Activated T-helper 1 cell treated with anti-CD3 and anti-CD28 coated beads, Interleukin-12 subunit alpha, Interleukin-12 subunit beta, Interleukin-2, Interleukin-4 antibody, amounts not matched to agents 30 ng/mL and 10 ng/mL and 1 ng/mL, durations not matched to agents 14 hours and 24 hours and 36 hours (primary cell): Measurements from ENCODE around the gene PZP. TPM values are rescaled to one million over a fixed set of nuclear protein-coding genes. Genes with fewer than 3 reads are reported as not detected.

Experiments used
- DNase-seq: peaks from one replicate; pipeline ENCODE4 v3.0.0; 2021; ENCODE audit warnings: low spot score
- H3K27ac Mint-ChIP-seq: one replicate; pipeline ENCODE4 v1.8.0; 2021; ENCODE audit warnings: mild to moderate bottlenecking, mixed read lengths
- H3K27me3 Mint-ChIP-seq: one replicate; pipeline ENCODE4 v1.8.0; 2022; ENCODE audit warnings: mild to moderate bottlenecking, moderate library complexity, mixed read lengths; ENCODE audit not compliant: insufficient read depth
- H3K36me3 Mint-ChIP-seq: one replicate; pipeline ENCODE4 v1.8.0; 2021; ENCODE audit warnings: low read depth, mixed read lengths
- H3K4me1 Mint-ChIP-seq: one replicate; pipeline ENCODE4 v1.8.0; 2021; ENCODE audit warnings: low read depth, mixed read lengths
- H3K4me3 Mint-ChIP-seq: one replicate; pipeline ENCODE4 v1.8.0; 2021; ENCODE audit warnings: mild to moderate bottlenecking, moderate library complexity, mixed read lengths
- H3K9me3 Mint-ChIP-seq: one replicate; pipeline ENCODE4 v1.8.0; 2021; ENCODE audit warnings: mixed read lengths
- intact Hi-C: fragments of 100-400 bp; cut with micrococcal nuclease; formaldehyde crosslinking; loops from one replicate; pipeline ENCODE4 v1.15.1; 2024
- total RNA-seq: library from RNA; stranded (reverse); gene quantifications from 2 replicates; pipeline ENCODE4 v1.2.3, GENCODE V29; 2022

Gene PZP
- total RNA-seq, 1 donor from 2014 or later = not detected

DNA sequence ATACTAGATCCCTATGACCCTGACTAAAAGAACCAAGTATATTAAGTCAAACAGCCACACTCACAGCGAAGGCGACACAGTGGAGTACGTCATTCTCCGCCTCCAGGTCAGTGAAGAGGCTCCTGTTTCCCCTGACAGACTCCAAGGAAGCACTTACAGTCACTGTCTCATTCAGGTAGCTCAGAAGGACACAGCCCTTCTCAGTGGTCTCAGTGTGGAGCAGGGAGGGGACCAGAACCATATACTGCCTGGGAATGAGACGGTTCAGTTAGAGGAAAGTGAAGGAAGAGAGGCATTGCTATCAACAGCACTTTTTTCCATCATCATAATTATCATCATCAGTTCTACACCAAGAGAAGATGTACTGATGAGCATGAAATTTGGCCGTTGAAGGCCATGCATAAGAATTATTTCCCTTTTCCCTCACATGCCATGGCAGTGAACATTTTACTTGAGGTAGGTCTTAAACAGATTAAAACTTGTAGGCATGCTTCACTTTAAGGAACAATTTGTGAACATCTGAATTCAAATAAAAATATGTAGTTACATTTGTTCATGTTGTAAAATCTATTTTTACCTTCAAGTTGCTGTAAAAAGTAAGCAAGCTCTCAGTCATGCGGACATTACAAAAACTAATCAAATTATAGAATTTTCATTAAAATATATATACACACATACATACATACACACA lies 94.8 kb downstream of the PZP start:
- DNase-seq = no peak
- Mint-ChIP-seq H3K27ac (no peak overlapping the region), H3K4me1 (peaks cover 11% of the 10 kb centered on the region), H3K4me3 (no peak overlapping the region), H3K27me3 (peaks cover 3% of the 10 kb centered on the region), H3K9me3 (no peaks in the 10 kb centered on the region), H3K36me3 (no peaks in the 10 kb centered on the region)
- intact Hi-C loops = no loop called here

DNA sequence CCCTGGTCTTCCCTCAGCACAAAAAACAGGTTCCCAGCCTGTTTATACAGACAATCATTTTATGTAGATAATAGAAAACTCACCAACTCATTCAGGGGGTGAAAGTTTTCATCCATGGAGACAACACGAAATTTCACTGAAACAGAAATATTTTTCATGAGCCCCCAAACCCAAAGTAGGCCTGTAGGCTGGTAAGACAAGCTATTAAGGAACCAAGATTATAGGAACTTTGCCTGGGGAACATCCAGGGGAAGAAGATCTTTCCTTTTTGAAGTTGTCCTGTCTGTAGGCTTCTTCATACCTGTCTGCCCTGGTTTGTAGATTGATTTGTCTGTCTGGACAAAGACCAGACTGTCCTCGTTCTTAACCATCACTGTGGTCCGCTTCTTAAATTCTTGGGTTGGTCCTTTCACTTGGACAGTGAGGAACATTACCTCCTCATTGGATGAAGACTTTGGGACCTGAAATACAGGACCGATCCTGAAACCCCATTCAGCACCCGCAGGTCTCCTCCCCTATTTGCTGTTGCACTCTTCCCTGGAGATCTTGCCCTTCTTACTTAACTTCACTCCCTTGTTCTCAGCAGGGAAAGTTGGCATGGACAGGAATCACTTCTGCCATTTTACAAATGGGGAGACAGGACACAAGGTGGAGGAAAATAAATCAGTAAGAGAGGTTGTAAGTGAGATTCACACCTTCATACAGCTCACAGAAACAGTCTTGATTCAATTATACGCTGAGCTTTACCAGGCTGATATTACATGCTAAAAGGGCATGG lies 95.9 kb downstream of the PZP start:
- H3K27ac Mint-ChIP-seq = no peak overlapping the region
- no peak for DNase-seq
- no peaks in the 10 kb centered on the region for H3K9me3 Mint-ChIP-seq
- no peaks in the 10 kb centered on the region for H3K36me3 Mint-ChIP-seq
- no peak overlapping the region for H3K4me3 Mint-ChIP-seq
- intact Hi-C loops = no loop called here
- H3K27me3 Mint-ChIP-seq = peaks cover 3% of the 10 kb centered on the region
- peaks cover 11% of the 10 kb centered on the region for H3K4me1 Mint-ChIP-seq

- Mint-ChIP-seq H3K9me3 (no peaks in the 10 kb centered on the region), H3K36me3 (no peaks in the 10 kb centered on the region), H3K4me1 (peaks cover 10% of the 10 kb centered on the region), H3K27me3 (peaks cover 3% of the 10 kb centered on the region), H3K4me3 (no peak overlapping the region), H3K27ac (no peak overlapping the region)
- intact Hi-C loops = no loop called here
- no peak for DNase-seq
These were observed 96.7 kb downstream of the PZP start for GRCh38 chr12:9111525-9111924.

DNA sequence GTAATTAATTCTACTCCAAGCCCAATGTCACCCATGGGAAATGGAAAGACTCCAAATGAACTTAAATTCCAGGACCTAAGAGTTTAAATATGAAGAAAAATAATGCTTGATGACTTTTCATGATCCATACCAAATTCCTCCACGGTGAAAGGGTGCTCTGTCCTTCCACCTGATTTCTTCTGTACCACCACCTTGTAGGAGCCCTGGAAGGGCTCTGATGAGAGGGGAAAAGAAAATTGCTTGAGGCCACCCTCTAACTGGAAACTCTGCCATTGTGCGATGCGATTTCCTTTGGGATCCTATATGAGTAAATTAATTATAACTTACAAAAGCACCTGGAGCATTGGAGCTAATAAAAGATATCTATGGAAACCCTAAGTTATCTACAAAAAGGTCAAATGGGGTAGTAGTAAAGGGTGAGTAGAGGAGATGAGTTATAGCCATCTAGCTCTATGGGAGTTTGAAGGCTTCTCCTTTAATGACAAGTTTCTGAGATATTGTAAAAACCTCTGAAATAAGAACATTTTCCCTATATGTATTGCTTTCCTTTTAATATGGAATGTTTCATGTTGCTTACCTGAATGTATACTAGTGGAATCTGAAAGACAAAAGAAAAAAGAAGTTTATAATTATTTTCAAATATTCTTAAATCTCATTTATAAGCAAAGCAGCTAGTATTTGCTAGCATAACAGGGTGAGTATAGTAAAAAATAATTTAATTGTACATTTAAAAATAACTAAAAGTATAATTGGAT lies 98.3 kb downstream of the PZP start:
- H3K27ac Mint-ChIP-seq = no peak overlapping the region
- intact Hi-C loops = no loop called here
- no peaks in the 10 kb centered on the region for H3K9me3 Mint-ChIP-seq
- H3K36me3 Mint-ChIP-seq = no peaks in the 10 kb centered on the region
- no peaks in the 10 kb centered on the region for H3K4me1 Mint-ChIP-seq
- H3K4me3 Mint-ChIP-seq = no peak overlapping the region
- DNase-seq = no peak
- H3K27me3 Mint-ChIP-seq = peaks cover 3% of the 10 kb centered on the region

DNA sequence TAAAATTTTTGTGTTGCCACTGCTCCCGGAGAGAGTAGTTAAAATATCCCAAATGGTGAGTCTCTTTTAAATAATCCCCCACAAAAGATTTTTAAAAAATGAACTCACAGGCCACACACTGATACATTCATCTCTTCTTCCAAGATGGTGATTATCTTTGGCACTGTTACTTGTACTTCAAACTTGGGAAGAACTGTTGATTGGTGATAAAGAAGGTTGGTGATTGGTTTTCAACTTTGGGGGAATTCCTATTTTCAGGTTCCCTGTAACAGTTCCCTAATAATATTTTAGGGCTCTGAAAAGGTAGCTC lies 99.0 kb downstream of the PZP start:
- no peaks in the 10 kb centered on the region for H3K4me1 Mint-ChIP-seq
- intact Hi-C loops = no loop called here
- no peaks in the 10 kb centered on the region for H3K9me3 Mint-ChIP-seq
- no peak overlapping the region for H3K27ac Mint-ChIP-seq
- H3K4me3 Mint-ChIP-seq = no peak overlapping the region
- no peaks in the 10 kb centered on the region for H3K36me3 Mint-ChIP-seq
- no peak for DNase-seq
- peaks cover 3% of the 10 kb centered on the region for H3K27me3 Mint-ChIP-seq

- no peak for DNase-seq
- H3K36me3 Mint-ChIP-seq = no peaks in the 10 kb centered on the region
- no peak overlapping the region for H3K27ac Mint-ChIP-seq
- no peaks in the 10 kb centered on the region for H3K9me3 Mint-ChIP-seq
- H3K4me3 Mint-ChIP-seq = no peak overlapping the region
- H3K4me1 Mint-ChIP-seq = peaks cover 5% of the 10 kb centered on the region
- intact Hi-C loops = no loop called here
- H3K27me3 Mint-ChIP-seq = peaks cover 3% of the 10 kb centered on the region
These were observed 99.5 kb downstream of the PZP start for GRCh38 chr12:9108504-9109212.

GRCh38 chr12:9107542-9107873 lies 100.7 kb downstream of the PZP start:
- H3K27me3 Mint-ChIP-seq = peaks cover 3% of the 10 kb centered on the region

DNA sequence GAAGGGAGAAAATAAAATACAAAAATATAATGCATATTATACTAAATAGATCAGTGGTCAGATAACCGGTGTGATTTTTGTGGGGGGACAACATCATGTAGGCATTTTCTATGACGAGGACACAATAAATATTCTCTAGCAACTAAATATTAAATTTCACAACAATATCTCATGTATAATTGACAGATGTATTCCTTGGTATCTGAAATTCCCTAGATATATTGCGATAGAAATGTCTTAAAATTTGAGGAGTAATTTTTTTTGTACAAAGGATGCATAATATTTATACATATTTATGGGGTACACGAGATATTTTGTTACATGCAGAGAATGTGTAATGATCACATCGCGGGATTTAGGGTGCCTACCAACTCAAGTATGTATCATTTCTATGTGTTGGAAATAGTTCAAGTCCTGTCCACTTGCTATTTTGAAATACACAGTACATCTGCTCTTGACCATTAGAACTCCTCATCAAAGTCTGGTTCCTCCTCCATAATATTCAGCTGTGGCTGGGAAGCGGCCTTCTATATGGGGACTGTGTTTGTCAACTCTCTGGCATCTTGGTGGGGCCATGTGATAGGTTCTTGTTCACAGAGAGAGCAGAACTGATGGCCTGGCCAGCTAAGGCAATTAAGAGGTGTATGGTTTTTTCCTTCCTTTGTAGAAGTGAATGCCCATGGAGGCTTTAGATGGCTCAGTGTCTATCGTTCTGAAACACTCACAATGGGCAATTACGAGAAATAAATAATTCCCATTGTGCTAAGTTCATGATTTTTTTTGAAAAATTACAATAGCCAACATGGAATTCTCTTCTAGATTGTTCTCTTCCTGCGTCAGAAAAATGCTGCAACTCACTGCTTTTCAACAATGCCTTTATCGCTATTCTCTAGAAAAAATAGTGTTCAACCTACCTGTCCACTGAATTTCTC lies 101.3 kb downstream of the PZP start:
- DNase-seq = no peak
- Mint-ChIP-seq H3K9me3 (no peaks in the 10 kb centered on the region), H3K36me3 (no peaks in the 10 kb centered on the region), H3K4me1 (peaks cover 7% of the 10 kb centered on the region), H3K27me3 (peaks cover 3% of the 10 kb centered on the region), H3K27ac (no peak overlapping the region), H3K4me3 (no peak overlapping the region)
- intact Hi-C loops = no loop called here

More at GRCh38 chr12:9107542-9107873, 100.7 kb downstream of the PZP start:
- Mint-ChIP-seq H3K4me3 (no peak overlapping the region), H3K9me3 (no peaks in the 10 kb centered on the region), H3K36me3 (no peaks in the 10 kb centered on the region), H3K27ac (no peak overlapping the region), H3K4me1 (peaks cover 7% of the 10 kb centered on the region)
- intact Hi-C loops = no loop called here
- no peak for DNase-seq

GRCh38 chr12:9106067-9106466 lies 102.1 kb downstream of the PZP start:
- H3K4me1 Mint-ChIP-seq = peaks cover 7% of the 10 kb centered on the region
- intact Hi-C loops = no loop called here
- no peak overlapping the region for H3K4me3 Mint-ChIP-seq
- H3K27me3 Mint-ChIP-seq = no peaks in the 10 kb centered on the region
- no peaks in the 10 kb centered on the region for H3K36me3 Mint-ChIP-seq
- H3K27ac Mint-ChIP-seq = no peak overlapping the region
- H3K9me3 Mint-ChIP-seq = no peaks in the 10 kb centered on the region
- no peak for DNase-seq

DNA sequence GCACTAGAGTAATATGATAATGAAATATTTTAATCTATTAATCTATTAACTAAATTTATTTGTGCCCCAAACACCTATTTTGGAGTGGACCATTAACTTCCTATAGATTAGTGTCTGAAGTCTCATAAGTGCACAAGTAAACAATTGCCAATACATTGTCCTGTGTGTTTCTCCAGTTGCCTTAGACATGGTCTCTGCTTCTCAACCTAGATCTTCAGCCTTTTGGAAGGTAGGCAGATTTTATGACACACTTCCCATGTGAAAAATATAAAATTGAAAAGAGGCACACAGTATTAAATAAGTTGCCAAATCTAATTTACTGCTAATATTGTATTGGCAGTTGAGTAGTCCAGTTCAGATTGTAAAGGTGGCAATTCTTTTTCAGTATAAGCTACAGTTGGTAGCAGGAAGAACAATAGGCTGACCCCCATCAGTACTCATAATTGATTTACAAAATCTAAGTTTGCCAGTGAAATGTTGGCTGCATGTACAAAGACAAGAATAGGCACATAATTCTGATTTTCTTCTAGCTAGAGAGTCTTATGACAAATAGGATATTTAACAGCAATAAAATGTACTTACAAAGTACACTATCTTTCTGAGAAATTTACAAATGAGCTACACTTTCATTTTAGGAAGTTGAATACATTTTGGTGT lies 103.3 kb downstream of the PZP start:
- no peak overlapping the region for H3K27ac Mint-ChIP-seq
- H3K27me3 Mint-ChIP-seq = no peaks in the 10 kb centered on the region
- no peak for DNase-seq
- H3K4me3 Mint-ChIP-seq = no peak overlapping the region
- intact Hi-C loops = loop anchor here (5.0 kb wide), 1 partner anchor 142 kb away; no protein-coding TSS in a partner anchor
- no peaks in the 10 kb centered on the region for H3K9me3 Mint-ChIP-seq
- H3K36me3 Mint-ChIP-seq = no peaks in the 10 kb centered on the region
- peaks cover 7% of the 10 kb centered on the region for H3K4me1 Mint-ChIP-seq

- Mint-ChIP-seq H3K4me1 (peaks cover 7% of the 10 kb centered on the region), H3K9me3 (no peaks in the 10 kb centered on the region), H3K4me3 (no peak overlapping the region), H3K36me3 (no peaks in the 10 kb centered on the region), H3K27me3 (no peaks in the 10 kb centered on the region), H3K27ac (no peak overlapping the region)
- intact Hi-C loops = loop anchor here (5.0 kb wide), 1 partner anchor 143 kb away; no protein-coding TSS in a partner anchor
- DNase-seq = no peak
These were observed 104.1 kb downstream of the PZP start for GRCh38 chr12:9104087-9104486.
